K562 (cell line): ENCODE results near the gene ADORA3. TPM values are rescaled to one million over a fixed set of nuclear protein-coding genes. Genes with fewer than 3 reads are reported as not detected.

Source experiments
- DDX20 ChIP-seq: fragments of 450-650 bp; IDR thresholded peaks from 2 replicates; pipeline ENCODE4 v1.6.1; 2016; ENCODE audit warnings: missing genetic modification characterization, low read depth, mild to moderate bottlenecking, missing compliant biosample characterization, moderate library complexity
- ERF ChIP-seq: fragments of 450-650 bp; formaldehyde crosslinking; IDR thresholded peaks from 2 replicates; pipeline ENCODE4 v1.4.0; 2020; ENCODE audit warnings: mild to moderate bottlenecking, mixed read lengths
- MED1 ChIP-seq: sonication (generic); formaldehyde crosslinking; IDR thresholded peaks from 2 replicates; pipeline ENCODE4 v1.8.1; 2023; ENCODE audit warnings: missing genetic modification reagents, borderline replicate concordance
- MTA1 ChIP-seq: fragments of 450-650 bp; IDR thresholded peaks from 2 replicates; pipeline ENCODE4 v1.6.1; 2017; ENCODE audit warnings: borderline replicate concordance
- PTRF ChIP-seq: fragments of 450-650 bp; IDR thresholded peaks from 2 replicates; pipeline ENCODE4 v1.6.1; 2016; ENCODE audit warnings: mild to moderate bottlenecking, missing genetic modification characterization, missing compliant biosample characterization
- SNAPC5 ChIP-seq: fragments of 250-450 bp; sonication (Bioruptor Pico); IDR thresholded peaks from 2 replicates; pipeline ENCODE4 v1.8.0; 2021; ENCODE audit warnings: moderate library complexity, mild to moderate bottlenecking, inconsistent platforms
- STAT6 ChIP-seq: sonication (generic); formaldehyde crosslinking; IDR thresholded peaks from 2 replicates; pipeline ENCODE4 v1.8.1; 2023; ENCODE audit warnings: mild to moderate bottlenecking, missing genetic modification reagents
- TAF1 ChIP-seq: IDR thresholded peaks from 2 replicates; pipeline ENCODE4 v1.6.1; 2011; ENCODE audit warnings: mild to moderate bottlenecking, low read length, moderate library complexity; ENCODE audit not compliant: insufficient read depth, control insufficient read depth, severe bottlenecking; ENCODE audit errors: extremely low read depth
- polyA plus RNA-seq, 8 experiments: library from polyadenylated mRNA; depleted of rRNA in 4 of 8; stranded (reverse) in 5 of 8; unstranded in 3 of 8; fragments of >200 nt; fragmentation: Nextera tagmentation in 2 of 8; fragmentation: Illumina TruSeq in 1 of 8; extraction: Ambion mirVana in 2 of 8; extraction: Trizol in 1 of 8; gene quantifications; 2 replicates each; pipeline versions ENCODE4 v1.2.1 to v1.2.3, GENCODE V29; 2011 to 2014; ENCODE audit warnings: inconsistent platforms in 1 of 8, missing spikeins in 1 of 8
- total RNA-seq, 7 experiments: library from RNA; depleted of rRNA in 6 of 7; stranded (reverse); fragments of >200 nt in 6 of 7; fragmentation: Illumina TruSeq in 2 of 7; extraction: Trizol in 2 of 7; gene quantifications; 2 replicates each; pipeline versions ENCODE4 v1.2.1 to v1.2.3, GENCODE V29; 2011 to 2021; ENCODE audit warnings: low replicate concordance in 1 of 7
- TF ChIP-seq, protein P1 (sequence below): fragments of 450-650 bp; IDR thresholded peaks from 2 replicates; pipeline ENCODE4 v1.6.1; 2014; ENCODE audit warnings: low read depth, mild to moderate bottlenecking, moderate library complexity, borderline replicate concordance
- TF ChIP-seq, protein P2 (sequence below): fragments of 250-450 bp; sonication (Bioruptor Pico); IDR thresholded peaks from 2 replicates; pipeline ENCODE4 v1.5.0; 2020; ENCODE audit warnings: mild to moderate bottlenecking

The ADORA3 gene
- total and polyA plus RNA-seq, 9 of the 15 experiments (the other 6 are each of a cell fraction or from before 2014, with no cell fraction given), result 0.09 to 0.35 (median 0.16) TPM; not detected in 3

GRCh38 chr1:111463029-111463683 lies 40.3 kb downstream of the ADORA3 start (continued):
- TF ChIP-seq STAT6 (CRISPR knock-in tag) (no peak), DDX20 (tag) (no peak), MED1 (CRISPR knock-in tag) (no peak), PTRF (tag) (no peak), MTA1 (no peak), SNAPC5 (CRISPR knock-in tag) (no peak), TAF1 (no peak), ERF (CRISPR knock-in tag) (no peak)
- TF ChIP-seq, protein P1, sequence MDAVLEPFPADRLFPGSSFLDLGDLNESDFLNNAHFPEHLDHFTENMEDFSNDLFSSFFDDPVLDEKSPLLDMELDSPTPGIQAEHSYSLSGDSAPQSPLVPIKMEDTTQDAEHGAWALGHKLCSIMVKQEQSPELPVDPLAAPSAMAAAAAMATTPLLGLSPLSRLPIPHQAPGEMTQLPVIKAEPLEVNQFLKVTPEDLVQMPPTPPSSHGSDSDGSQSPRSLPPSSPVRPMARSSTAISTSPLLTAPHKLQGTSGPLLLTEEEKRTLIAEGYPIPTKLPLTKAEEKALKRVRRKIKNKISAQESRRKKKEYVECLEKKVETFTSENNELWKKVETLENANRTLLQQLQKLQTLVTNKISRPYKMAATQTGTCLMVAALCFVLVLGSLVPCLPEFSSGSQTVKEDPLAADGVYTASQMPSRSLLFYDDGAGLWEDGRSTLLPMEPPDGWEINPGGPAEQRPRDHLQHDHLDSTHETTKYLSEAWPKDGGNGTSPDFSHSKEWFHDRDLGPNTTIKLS, result no peak
- TF ChIP-seq, protein P2, sequence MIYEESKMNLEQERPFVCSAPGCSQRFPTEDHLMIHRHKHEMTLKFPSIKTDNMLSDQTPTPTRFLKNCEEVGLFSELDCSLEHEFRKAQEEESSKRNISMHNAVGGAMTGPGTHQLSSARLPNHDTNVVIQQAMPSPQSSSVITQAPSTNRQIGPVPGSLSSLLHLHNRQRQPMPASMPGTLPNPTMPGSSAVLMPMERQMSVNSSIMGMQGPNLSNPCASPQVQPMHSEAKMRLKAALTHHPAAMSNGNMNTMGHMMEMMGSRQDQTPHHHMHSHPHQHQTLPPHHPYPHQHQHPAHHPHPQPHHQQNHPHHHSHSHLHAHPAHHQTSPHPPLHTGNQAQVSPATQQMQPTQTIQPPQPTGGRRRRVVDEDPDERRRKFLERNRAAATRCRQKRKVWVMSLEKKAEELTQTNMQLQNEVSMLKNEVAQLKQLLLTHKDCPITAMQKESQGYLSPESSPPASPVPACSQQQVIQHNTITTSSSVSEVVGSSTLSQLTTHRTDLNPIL (CRISPR knock-in tag), result no peak
